Right renal pelvis (tissue), 4 donors: ENCODE results near the gene AIDA. TPM values are rescaled to one million over a fixed set of nuclear protein-coding genes. Genes with fewer than 3 reads are reported as not detected.

Source experiments
- DNase-seq, 4 donors: peaks; one replicate each; pipeline ENCODE4 v3.0.0-alpha.2; 2013; ENCODE audit warnings: low read depth in 4 of 4, low spot score in 3 of 4, missing footprints in 1 of 4
- polyA plus RNA-seq, 4 donors: library from polyadenylated mRNA; unstranded; fragments of 120-200 nt; gene quantifications; one replicate each; pipeline ENCODE4 v1.2.1, GENCODE V29; 2013; ENCODE audit not compliant: insufficient read length in 4 of 4

AIDA gene
- polyA plus RNA-seq, 4 donors = 65.7 to 79.5 (median 77.6) TPM

GRCh38 chr1:222653178-222653827 lies 59.0 kb downstream of the AIDA start:
- DNase-seq = no peak

- DNase-seq = no peak
Observed at GRCh38 chr1:222652676-222653075, 59.6 kb downstream of the AIDA start.

GRCh38 chr1:222644636-222644980 lies 67.7 kb downstream of the AIDA start:
- DNase-seq = peak in 1 of 4 donors; percentile 5

GRCh38 chr1:222643938-222644635 lies 68.2 kb downstream of the AIDA start:
- peak; percentile 90 to 98 (median 97) for DNase-seq

GRCh38 chr1:222643606-222643937 lies 68.7 kb downstream of the AIDA start:
- DNase-seq = peak in 2 of 4 donors; percentile 26 to 27

- no peak for DNase-seq
Observed at GRCh38 chr1:222642468-222642867, 69.8 kb downstream of the AIDA start.

GRCh38 chr1:222641269-222641948 lies 70.9 kb downstream of the AIDA start:
- no peak for DNase-seq

- peak; percentile 74 to 89 (median 84) for DNase-seq
Observed at GRCh38 chr1:222634180-222635013, 77.9 kb downstream of the AIDA start.

- no peak for DNase-seq
Observed at GRCh38 chr1:222632749-222633148, 79.5 kb downstream of the AIDA start.

- no peak for DNase-seq
Observed at GRCh38 chr1:222631611-222632208, 80.6 kb downstream of the AIDA start.

- DNase-seq = no peak
Observed at GRCh38 chr1:222629921-222630535, 82.3 kb downstream of the AIDA start.

- DNase-seq = no peak
Observed at GRCh38 chr1:222627232-222627631, 85.1 kb downstream of the AIDA start.

GRCh38 chr1:222624214-222624613 lies 88.1 kb downstream of the AIDA start:
- DNase-seq = no peak

GRCh38 chr1:222623458-222623857 lies 88.8 kb downstream of the AIDA start:
- no peak for DNase-seq

GRCh38 chr1:222622765-222623164 lies 89.5 kb downstream of the AIDA start:
- DNase-seq = no peak

GRCh38 chr1:222620566-222620965 lies 91.7 kb downstream of the AIDA start:
- no peak for DNase-seq

GRCh38 chr1:222618880-222619596 lies 93.3 kb downstream of the AIDA start:
- DNase-seq = peak in 1 of 4 donors; percentile 12
